ENCODE measurements around the gene PIANP.
"Not testable (repeated sequence)": the region's sequence is repeated elsewhere in the genome, so short reads cannot be mapped to it uniquely, and the experiment has no call there.

GRCh38 chr12:6742080-6742479 lies 41.5 kb upstream of the PIANP start:
- not testable (repeated sequence) for TF ChIP-seq CTCF (conservative IDR thresholded peaks at IDR 0.05; ENCODE audit: low read length); EZH2phosphoT487 (IDR thresholded peaks at IDR 0.05; ENCODE audit: borderline replicate concordance, low read depth, low read length)

Measured in OCI-LY7 (cell line).